Measurements from ENCODE around the gene HRK. TPM values are rescaled to one million over a fixed set of nuclear protein-coding genes. Genes with fewer than 3 reads are reported as not detected.

Gene HRK
- total RNA-seq, 1 donor from 2014 or later, result 4.4 TPM

DNA sequence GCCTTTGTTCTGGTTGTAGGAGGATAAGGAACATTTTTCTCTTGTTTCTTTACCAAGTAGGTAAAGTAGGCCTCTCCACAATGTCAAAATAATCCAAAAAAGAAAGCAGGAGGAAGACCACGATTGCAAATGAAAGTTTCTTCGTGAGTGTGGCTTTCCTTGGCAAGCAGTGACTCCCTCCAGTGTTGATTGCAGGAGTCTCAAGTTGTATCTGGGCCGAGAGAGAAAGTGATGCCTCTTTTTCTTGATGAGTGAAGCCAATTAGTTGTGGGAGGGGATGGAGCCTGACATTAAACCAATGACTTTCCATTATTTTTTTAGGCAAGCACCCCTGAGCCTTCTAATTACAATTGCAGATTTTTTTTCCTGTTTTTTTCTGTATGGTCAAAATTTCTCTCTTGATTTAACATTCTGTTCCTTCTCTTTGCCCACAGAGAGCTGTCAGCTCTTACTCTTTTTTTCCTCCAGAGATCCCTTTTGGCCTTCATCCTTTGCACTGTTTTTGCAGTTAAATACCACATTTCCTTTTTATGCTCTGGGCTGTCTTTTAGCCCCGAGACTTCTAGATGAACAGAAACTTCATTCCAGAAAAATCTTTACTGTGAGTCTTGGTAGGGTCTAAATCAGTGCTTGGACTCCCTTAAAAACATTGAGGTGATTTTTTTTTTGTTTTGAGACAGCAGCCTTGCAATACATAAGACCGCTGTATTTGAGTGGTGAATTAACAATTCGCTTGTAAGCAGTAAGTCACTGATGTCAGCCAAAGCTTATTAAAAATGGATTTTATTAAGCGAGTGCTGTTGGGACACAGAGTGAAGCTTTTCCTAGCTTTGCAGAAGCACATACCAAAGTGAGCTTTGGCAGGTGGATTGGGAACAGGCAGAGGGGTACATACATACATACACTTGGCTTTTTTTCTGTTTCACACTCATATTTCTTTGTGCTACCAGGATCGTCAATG, 45.3 kb upstream of the HRK start:
- H3K4me1 Mint-ChIP-seq, result peaks cover 13% of the 10 kb centered on the region
- TF ChIP-seq, protein P1, sequence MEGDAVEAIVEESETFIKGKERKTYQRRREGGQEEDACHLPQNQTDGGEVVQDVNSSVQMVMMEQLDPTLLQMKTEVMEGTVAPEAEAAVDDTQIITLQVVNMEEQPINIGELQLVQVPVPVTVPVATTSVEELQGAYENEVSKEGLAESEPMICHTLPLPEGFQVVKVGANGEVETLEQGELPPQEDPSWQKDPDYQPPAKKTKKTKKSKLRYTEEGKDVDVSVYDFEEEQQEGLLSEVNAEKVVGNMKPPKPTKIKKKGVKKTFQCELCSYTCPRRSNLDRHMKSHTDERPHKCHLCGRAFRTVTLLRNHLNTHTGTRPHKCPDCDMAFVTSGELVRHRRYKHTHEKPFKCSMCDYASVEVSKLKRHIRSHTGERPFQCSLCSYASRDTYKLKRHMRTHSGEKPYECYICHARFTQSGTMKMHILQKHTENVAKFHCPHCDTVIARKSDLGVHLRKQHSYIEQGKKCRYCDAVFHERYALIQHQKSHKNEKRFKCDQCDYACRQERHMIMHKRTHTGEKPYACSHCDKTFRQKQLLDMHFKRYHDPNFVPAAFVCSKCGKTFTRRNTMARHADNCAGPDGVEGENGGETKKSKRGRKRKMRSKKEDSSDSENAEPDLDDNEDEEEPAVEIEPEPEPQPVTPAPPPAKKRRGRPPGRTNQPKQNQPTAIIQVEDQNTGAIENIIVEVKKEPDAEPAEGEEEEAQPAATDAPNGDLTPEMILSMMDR (IDR thresholded peaks at IDR 0.05; ENCODE audit: unreplicated experiment), result no peak
- H3K4me3 Mint-ChIP-seq, result no peak overlapping the region
- peaks cover 27% of the 10 kb centered on the region for H3K36me3 Mint-ChIP-seq
- no peak overlapping the region for H3K27ac Mint-ChIP-seq
- no peak for DNase-seq (ENCODE audit: low spot score in 2 of 2, unreplicated experiment in 2 of 2)
- H3K9me3 Mint-ChIP-seq, result peaks cover 3% of the 10 kb centered on the region
- H3K27me3 Mint-ChIP-seq (ENCODE audit: low read depth), result no peaks in the 10 kb centered on the region

- no peak overlapping the region for H3K4me3 Mint-ChIP-seq
- no peak overlapping the region for H3K27ac Mint-ChIP-seq
- H3K4me1 Mint-ChIP-seq, result peaks cover 13% of the 10 kb centered on the region
- no peaks in the 10 kb centered on the region for H3K27me3 Mint-ChIP-seq (ENCODE audit: low read depth)
- no peak for DNase-seq (ENCODE audit: low spot score in 2 of 2, unreplicated experiment in 2 of 2)
- peaks cover 19% of the 10 kb centered on the region for H3K36me3 Mint-ChIP-seq
- TF ChIP-seq, protein P1 (IDR thresholded peaks at IDR 0.05; ENCODE audit: unreplicated experiment), result no peak
- no peaks in the 10 kb centered on the region for H3K9me3 Mint-ChIP-seq
These were observed 43.6 kb upstream of the HRK start for GRCh38 chr12:116924558-116925453.

GRCh38 chr12:116922194-116922897, 41.1 kb upstream of the HRK start:
- TF ChIP-seq, protein P1 (IDR thresholded peaks at IDR 0.05; ENCODE audit: unreplicated experiment), result no peak
- no peaks in the 10 kb centered on the region for H3K9me3 Mint-ChIP-seq
- DNase-seq (ENCODE audit: low spot score in 2 of 2, unreplicated experiment in 2 of 2), result no peak
- no peak overlapping the region for H3K4me3 Mint-ChIP-seq
- no peak overlapping the region for H3K27ac Mint-ChIP-seq
- peaks cover 12% of the 10 kb centered on the region for H3K36me3 Mint-ChIP-seq
- peaks cover 13% of the 10 kb centered on the region for H3K4me1 Mint-ChIP-seq
- H3K27me3 Mint-ChIP-seq (ENCODE audit: low read depth), result no peaks in the 10 kb centered on the region

DNA sequence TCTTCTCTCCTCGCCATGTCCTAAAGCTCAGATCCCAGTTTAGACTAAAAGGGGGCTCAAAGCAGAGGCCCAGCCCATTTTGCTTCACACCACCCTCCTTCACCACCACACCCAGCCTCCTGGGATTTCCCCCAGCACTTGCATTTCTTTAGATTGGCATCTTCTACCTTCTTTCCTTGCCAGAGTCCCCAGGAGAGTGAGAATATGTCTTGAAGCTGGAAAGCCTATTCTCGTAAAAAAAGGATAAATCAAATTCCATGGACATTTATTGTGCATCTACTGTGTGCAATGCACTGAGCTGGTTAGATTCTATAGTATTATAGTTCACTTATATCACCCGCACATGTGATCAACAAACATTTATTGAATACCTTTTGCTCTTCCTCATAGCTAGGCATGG, 39.7 kb upstream of the HRK start:
- no peak overlapping the region for H3K4me3 Mint-ChIP-seq
- peaks cover 10% of the 10 kb centered on the region for H3K4me1 Mint-ChIP-seq
- H3K9me3 Mint-ChIP-seq, result no peaks in the 10 kb centered on the region
- TF ChIP-seq, protein P1 (IDR thresholded peaks at IDR 0.05; ENCODE audit: unreplicated experiment), result no peak
- no peak for DNase-seq (ENCODE audit: low spot score in 2 of 2, unreplicated experiment in 2 of 2)
- H3K36me3 Mint-ChIP-seq, result peaks cover 14% of the 10 kb centered on the region
- H3K27me3 Mint-ChIP-seq (ENCODE audit: low read depth), result no peaks in the 10 kb centered on the region
- H3K27ac Mint-ChIP-seq, result no peak overlapping the region
